Natural killer cell (primary cell): Measurements from ENCODE around the gene NAV1. TPM values are rescaled to one million over a fixed set of nuclear protein-coding genes. Genes with fewer than 3 reads are reported as not detected.

ENCODE experiments used
- ATAC-seq, 3 donors: fragments of 150-1000 bp in 2 of 3; fragments of 200-7000 bp in 1 of 3; cut with Tn5 transposase; 1 replicate in 1 of 3; 2 replicates in 2 of 3; pipeline ENCODE4 v1.10.0; 2021; ENCODE audit warnings: mild to moderate bottlenecking in 2 of 3, moderate library complexity in 2 of 3
- DNase-seq, 2 donors: peaks; one replicate each; pipeline versions ENCODE4 v3.0.0 to v3.0.0-alpha.2; 2013 to 2021; ENCODE audit warnings: mixed read lengths in 1 of 2
- H3K27ac ChIP-seq: one replicate; pipeline ENCODE4 v1.5.1; 2013; ENCODE audit warnings: mild to moderate bottlenecking, low read length
- H3K27me3 ChIP-seq: one replicate; pipeline ENCODE4 v1.6.1; 2013; ENCODE audit warnings: low read length; ENCODE audit not compliant: control insufficient read depth, insufficient read depth
- H3K36me3 ChIP-seq: one replicate; pipeline ENCODE4 v1.6.1; 2013; ENCODE audit warnings: low read length; ENCODE audit not compliant: control insufficient read depth, insufficient read depth
- H3K4me1 ChIP-seq: one replicate; pipeline ENCODE4 v1.6.1; 2013; ENCODE audit warnings: low read length; ENCODE audit not compliant: control insufficient read depth, insufficient read depth
- H3K4me3 ChIP-seq: one replicate; pipeline ENCODE4 v1.5.1; 2013; ENCODE audit warnings: low read length
- H3K9me3 ChIP-seq: one replicate; pipeline ENCODE4 v1.6.1; 2013; ENCODE audit warnings: low read length; ENCODE audit not compliant: control insufficient read depth, insufficient read depth
- H3K27ac Mint-ChIP-seq, 2 donors: one replicate each; pipeline ENCODE4 v1.8.0; 2022; ENCODE audit warnings: mild to moderate bottlenecking in 2 of 2, mixed read lengths in 2 of 2, moderate library complexity in 1 of 2
- H3K27me3 Mint-ChIP-seq, 2 donors: one replicate each; pipeline ENCODE4 v1.8.0; 2022; ENCODE audit warnings: low read depth in 2 of 2, mixed read lengths in 2 of 2
- H3K36me3 Mint-ChIP-seq: one replicate; pipeline ENCODE4 v1.8.0; 2022; ENCODE audit warnings: mixed read lengths
- H3K4me1 Mint-ChIP-seq, 2 donors: one replicate each; pipeline ENCODE4 v1.8.0; 2022; ENCODE audit warnings: mixed read lengths in 2 of 2
- H3K4me3 Mint-ChIP-seq: one replicate; pipeline ENCODE4 v1.8.0; 2022; ENCODE audit warnings: mild to moderate bottlenecking, moderate library complexity, mixed read lengths
- H3K9me3 Mint-ChIP-seq, 2 donors: one replicate each; pipeline ENCODE4 v1.8.0; 2022; ENCODE audit warnings: mixed read lengths in 2 of 2
- CTCF ChIP-seq: fragments of 200-600 bp; IDR thresholded peaks from one replicate; pipeline ENCODE4 v1.8.0; 2022; ENCODE audit warnings: antibody characterized with exemption
- WGBS: methylation state at CpG from one replicate; pipeline ENCODE4 v1.1.7; 2013; ENCODE audit warnings: missing lambda C conversion rate; ENCODE audit not compliant: insufficient coverage; 5-methylcytosine and 5-hydroxymethylcytosine counted together
- intact Hi-C: fragments of 100-400 bp; cut with micrococcal nuclease; formaldehyde crosslinking; loops from one replicate; pipeline ENCODE4 v1.14.2; 2022
- total RNA-seq, 4 donors: library from RNA; stranded (reverse); fragments of 120-200 nt in 1 of 4; gene quantifications; one replicate each; pipeline versions ENCODE4 v1.2.3 to v1.2.4, GENCODE V29; 2013 to 2022

NAV1 gene
- total RNA-seq, 3 donors from 2014 or later (not counting 1 experiment from before 2014, with no cell fraction given): 2.5 to 3.9 (median 2.8) TPM

DNA sequence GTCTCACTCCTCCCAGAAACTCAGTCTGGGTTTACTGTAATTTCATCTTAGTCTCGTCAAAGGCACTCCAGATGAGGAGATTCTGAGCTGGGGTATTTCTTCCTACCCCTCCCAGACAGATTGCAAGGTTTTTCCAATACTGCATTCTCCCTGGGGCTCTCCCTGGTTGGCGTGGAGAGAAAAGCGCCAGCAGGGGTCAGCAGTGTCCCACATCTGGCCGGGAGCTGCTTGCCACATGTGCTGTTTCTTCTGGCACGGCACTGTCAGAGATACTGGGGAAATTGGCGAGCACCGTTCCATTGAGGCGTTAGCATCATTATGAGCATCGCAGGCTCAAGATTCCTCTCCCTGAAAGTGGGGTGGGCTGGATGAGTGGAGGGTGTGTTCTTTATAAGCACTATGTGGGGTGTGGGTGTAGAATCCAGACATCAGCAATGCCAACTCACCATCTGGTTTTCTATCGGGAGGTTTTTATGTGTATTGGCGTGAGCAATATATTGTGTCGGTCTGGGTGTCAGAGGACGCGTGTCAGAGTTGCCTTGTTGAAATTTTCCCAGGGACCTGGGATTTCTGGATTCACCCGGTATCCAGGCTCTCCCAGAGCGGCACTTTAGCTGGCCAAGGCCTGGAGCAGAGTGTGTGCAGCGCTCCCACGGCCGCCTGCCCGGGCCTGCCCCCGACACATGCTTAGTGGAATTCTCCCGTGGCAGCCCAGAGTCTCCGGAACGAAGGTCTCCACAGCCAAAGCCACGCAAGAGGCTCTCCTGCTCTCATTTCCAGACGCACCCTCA is 8.0 kb upstream of the NAV1 start:
- no peaks in the 10 kb centered on the region for H3K9me3 Mint-ChIP-seq
- no peaks in the 10 kb centered on the region for H3K4me1 ChIP-seq
- H3K36me3 ChIP-seq: no peaks in the 10 kb centered on the region
- ATAC-seq (no peak), DNase-seq (peak in 1 of 2 donors; percentile 28)
- no peaks in the 10 kb centered on the region for H3K4me1 Mint-ChIP-seq
- H3K27ac ChIP-seq: no peak overlapping the region
- no peaks in the 10 kb centered on the region for H3K27me3 ChIP-seq
- peaks cover 8 to 13% of the 10 kb centered on the region in 2 donors for H3K27me3 Mint-ChIP-seq
- no peak overlapping the region for H3K27ac Mint-ChIP-seq
- WGBS: 59% methylated on average over 26 of the region's 26 CpGs
- no peak for TF ChIP-seq CTCF
- H3K9me3 ChIP-seq: no peaks in the 10 kb centered on the region
- no peak overlapping the region for H3K4me3 Mint-ChIP-seq
- no peak overlapping the region for H3K4me3 ChIP-seq
- intact Hi-C loops: no loop called here
- no peaks in the 10 kb centered on the region for H3K36me3 Mint-ChIP-seq

GRCh38 chr1:201531551-201532425 is 7.1 kb upstream of the NAV1 start:
- TF ChIP-seq CTCF: no peak
- Mint-ChIP-seq H3K4me1 (peaks cover 0 to 4% of the 10 kb centered on the region in 2 donors), H3K27me3 (peaks cover 16 to 20% of the 10 kb centered on the region in 2 donors), H3K27ac (no peak overlapping the region), H3K4me3 (no peak overlapping the region), H3K36me3 (no peaks in the 10 kb centered on the region), H3K9me3 (no peaks in the 10 kb centered on the region)
- Histone ChIP-seq H3K9me3 (no peaks in the 10 kb centered on the region), H3K27me3 (no peaks in the 10 kb centered on the region), H3K4me1 (peaks cover 2% of the 10 kb centered on the region), H3K27ac (no peak overlapping the region), H3K4me3 (no peak overlapping the region), H3K36me3 (no peaks in the 10 kb centered on the region)
- ATAC-seq (no peak), DNase-seq (no peak)
- WGBS: 49% methylated on average over 9 of the region's 9 CpGs
- intact Hi-C loops: no loop called here

GRCh38 chr1:201533836-201534235 is 5.1 kb upstream of the NAV1 start:
- H3K9me3 ChIP-seq: no peaks in the 10 kb centered on the region
- TF ChIP-seq CTCF: no peak
- no peak overlapping the region for H3K4me3 ChIP-seq
- peaks cover 14% of the 10 kb centered on the region for H3K27me3 ChIP-seq
- H3K4me3 Mint-ChIP-seq: no peak overlapping the region
- peaks cover 34 to 39% of the 10 kb centered on the region in 2 donors for H3K27me3 Mint-ChIP-seq
- intact Hi-C loops: no loop called here
- peaks cover 8 to 16% of the 10 kb centered on the region in 2 donors for H3K4me1 Mint-ChIP-seq
- DNase-seq (no peak), ATAC-seq (no peak)
- no peaks in the 10 kb centered on the region for H3K36me3 ChIP-seq
- peaks cover 10% of the 10 kb centered on the region for H3K4me1 ChIP-seq
- H3K27ac Mint-ChIP-seq: no peak overlapping the region
- 91% methylated on average over 4 of the region's 4 CpGs for WGBS
- no peak overlapping the region for H3K27ac ChIP-seq
- no peaks in the 10 kb centered on the region for H3K9me3 Mint-ChIP-seq
- no peaks in the 10 kb centered on the region for H3K36me3 Mint-ChIP-seq
